ENCODE data around the gene ACOT2.
"Not testable (repeated sequence)": the region's sequence is repeated elsewhere in the genome, so short reads cannot be mapped to it uniquely, and the experiment has no call there.

Gene ACOT2

GRCh38 chr14:73568886-73569184 is 178 bp upstream of the ACOT2 start:
- DNase-seq = not testable (repeated sequence)

- not testable (repeated sequence) for DNase-seq
Measured at GRCh38 chr14:73570913-73571312, 1.9 kb downstream of the ACOT2 start.

- not testable (repeated sequence) for DNase-seq
Measured at GRCh38 chr14:73573034-73573433, 4.0 kb downstream of the ACOT2 start.

GRCh38 chr14:73573740-73574139 is 4.7 kb downstream of the ACOT2 start:
- not testable (repeated sequence) for DNase-seq

- peak in 1 of 2 donors; percentile 56 for DNase-seq
Measured at GRCh38 chr14:73574251-73574650, 5.2 kb downstream of the ACOT2 start.

- DNase-seq = peak; percentile 29 to 62
Measured at GRCh38 chr14:73576391-73576790, 7.4 kb downstream of the ACOT2 start.

- DNase-seq = not testable (repeated sequence)
Measured at GRCh38 chr14:73577214-73577613, 8.2 kb downstream of the ACOT2 start.

- peak; percentile 35 to 64 for DNase-seq
Measured at GRCh38 chr14:73582102-73582979, 13.3 kb downstream of the ACOT2 start.

- no peak for DNase-seq
Measured at GRCh38 chr14:73588695-73589094, 19.7 kb downstream of the ACOT2 start.

- DNase-seq = peak in 1 of 2 donors; percentile 53
Measured at GRCh38 chr14:73589116-73589515, 20.1 kb downstream of the ACOT2 start.

- DNase-seq = not testable (repeated sequence)
Measured at GRCh38 chr14:73590673-73591004, 21.6 kb downstream of the ACOT2 start.

GRCh38 chr14:73591690-73592449 is 22.9 kb downstream of the ACOT2 start, which contains the start of gene ACOT4:
Gene ACOT4 (plus strand): TSS chr14:73591873. CDS start chr14:73591960, 87 bp downstream.
- DNase-seq = peak; percentile 27 to 33

- no peak for DNase-seq
Measured at GRCh38 chr14:73594491-73594890, 25.5 kb downstream of the ACOT2 start.

- DNase-seq = no peak
Measured at GRCh38 chr14:73599499-73599898, 30.5 kb downstream of the ACOT2 start.

- DNase-seq = no peak
Measured at GRCh38 chr14:73602994-73603393, 34.0 kb downstream of the ACOT2 start.

GRCh38 chr14:73606271-73606670 is 37.3 kb downstream of the ACOT2 start:
- no peak for DNase-seq

- no peak for DNase-seq
Measured at GRCh38 chr14:73607241-73607640, 38.2 kb downstream of the ACOT2 start.

- no peak for DNase-seq
Measured at GRCh38 chr14:73610687-73611086, 41.7 kb downstream of the ACOT2 start.

- DNase-seq = peak; percentile 63 to 70
Measured at GRCh38 chr14:73612339-73613045, 43.5 kb downstream of the ACOT2 start, which contains the start of gene ACOT6. Gene ACOT6 (plus strand): TSS chr14:73612517. CDS start chr14:73612572, 55 bp downstream.

GRCh38 chr14:73613046-73613383 is 44.0 kb downstream of the ACOT2 start:
- no peak for DNase-seq

- DNase-seq = no peak
Measured at GRCh38 chr14:73613419-73613963, 44.5 kb downstream of the ACOT2 start.

- no peak for DNase-seq
Measured at GRCh38 chr14:73616831-73617230, 47.8 kb downstream of the ACOT2 start.

- no peak for DNase-seq
Measured at GRCh38 chr14:73619524-73619923, 50.5 kb downstream of the ACOT2 start.

All from inflammatory macrophage treated with lipopolysaccharide for 1 hour (primary cell).